Activated CD8-positive, alpha-beta memory T cell treated with anti-CD3 and anti-CD28 coated beads for 4 hours (primary cell): ENCODE data around the gene NEMP1.
"Not testable (repeated sequence)": the region's sequence is repeated elsewhere in the genome, so short reads cannot be mapped to it uniquely, and the experiment has no call there.

Experiments used
- DNase-seq, 2 donors: peaks; one replicate each; pipeline ENCODE4 v3.0.0-alpha.2; 2020; ENCODE audit warnings: low read depth in 2 of 2

The NEMP1 gene

DNA sequence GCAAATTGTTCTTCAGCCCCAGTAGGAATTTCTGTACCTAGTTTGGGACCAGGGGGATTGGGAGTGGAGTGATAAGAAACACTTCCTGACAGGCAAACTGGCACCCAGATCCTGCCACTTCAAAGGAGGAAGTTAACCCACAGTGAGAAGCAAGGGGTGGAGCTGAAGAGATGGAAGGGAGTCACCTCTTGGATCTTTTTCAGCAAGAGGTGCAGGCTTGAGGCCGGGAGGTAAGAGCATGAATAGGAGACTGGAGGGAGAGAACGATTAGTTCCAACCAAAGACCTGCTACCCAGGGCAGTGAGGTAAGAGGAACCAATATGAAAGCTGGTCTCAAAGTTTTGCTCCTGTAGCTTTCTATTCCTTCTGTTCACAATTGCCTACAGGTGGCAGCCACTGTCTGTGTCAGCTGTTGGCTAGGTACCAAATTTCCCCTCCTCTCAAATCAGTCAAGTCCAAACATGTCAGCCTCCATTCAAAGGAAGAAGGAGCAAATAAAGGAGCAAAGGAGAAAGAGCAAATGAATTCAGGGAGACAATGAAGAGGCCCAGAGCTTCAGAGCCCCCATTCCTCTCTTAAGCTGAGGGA, 47.4 kb downstream of the NEMP1 start:
- DNase-seq = no peak

DNA sequence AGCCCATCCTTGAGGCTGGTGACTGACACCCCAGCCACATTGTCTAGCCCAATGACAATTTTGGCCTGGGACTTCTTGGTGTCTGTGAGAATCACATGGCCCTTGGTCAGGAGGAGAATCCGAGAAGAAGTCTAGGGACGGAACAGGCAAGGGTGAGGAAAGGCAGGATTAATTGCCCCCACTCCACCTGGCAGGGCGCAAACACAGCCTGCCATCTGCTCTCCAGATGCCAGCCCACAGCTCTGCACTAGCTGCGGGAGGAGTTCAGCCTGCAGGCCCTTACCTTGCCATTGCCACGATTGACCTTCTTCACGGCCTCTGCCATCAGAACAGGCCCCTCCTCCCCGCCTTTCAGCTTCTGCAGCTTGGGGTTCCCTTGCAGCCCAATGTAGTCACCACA, 49.1 kb downstream of the NEMP1 start:
- DNase-seq = no peak

DNA sequence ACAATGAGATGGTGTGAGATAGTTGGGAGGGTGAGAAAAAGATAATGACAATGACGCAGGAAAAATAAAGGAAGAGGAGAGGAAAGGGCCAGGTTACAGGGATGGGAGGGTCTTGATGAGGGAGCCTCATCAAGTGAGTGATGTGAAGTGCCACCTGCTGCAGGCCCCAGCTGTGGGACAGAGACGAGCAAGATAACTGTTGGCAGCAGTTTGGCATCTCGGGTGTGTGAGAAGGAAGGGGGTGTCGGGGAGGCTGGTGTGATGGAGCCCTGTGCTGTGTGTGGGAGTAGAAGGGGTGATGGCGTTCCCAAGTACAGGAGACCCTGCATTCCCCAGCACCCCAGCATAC, 50.8 kb downstream of the NEMP1 start:
- no peak for DNase-seq

DNA sequence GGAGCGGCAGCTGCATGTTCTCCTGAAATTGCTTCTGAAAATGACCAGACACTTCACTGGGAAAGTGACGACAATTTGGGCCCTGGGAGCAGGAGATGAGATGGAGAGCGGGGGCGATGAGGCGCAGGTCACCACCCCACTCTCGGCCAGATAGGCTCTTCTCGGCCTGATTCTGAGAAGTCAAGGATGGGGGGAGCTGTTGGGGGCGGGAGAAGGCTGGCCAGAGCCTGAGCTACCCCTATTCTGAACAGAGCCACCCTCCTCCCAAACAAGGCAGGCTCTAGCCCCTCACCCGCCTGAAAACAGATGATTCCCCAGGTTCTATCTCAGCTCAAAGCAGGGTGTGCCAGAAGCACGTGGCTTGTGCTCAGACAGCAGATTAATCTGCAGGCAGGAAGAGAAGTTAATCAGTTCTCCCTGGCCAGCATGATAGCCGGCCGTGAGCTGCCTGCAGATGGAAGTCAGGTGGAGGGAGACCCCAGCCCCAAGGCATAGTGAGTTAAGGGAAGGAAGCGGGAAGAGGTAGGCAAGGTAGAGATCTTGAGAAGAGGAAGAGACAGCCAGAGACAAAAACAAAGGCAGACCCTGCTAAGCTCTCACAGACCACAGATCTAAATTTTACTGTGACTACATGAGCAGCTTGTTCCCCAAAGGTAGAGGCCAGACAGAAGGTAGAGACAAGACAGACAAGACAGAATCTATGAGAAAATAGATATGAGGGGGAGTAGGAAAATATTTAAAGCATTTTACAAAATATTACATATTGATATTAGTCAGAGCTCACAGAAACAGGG, 51.4 kb downstream of the NEMP1 start:
- DNase-seq = no peak

DNA sequence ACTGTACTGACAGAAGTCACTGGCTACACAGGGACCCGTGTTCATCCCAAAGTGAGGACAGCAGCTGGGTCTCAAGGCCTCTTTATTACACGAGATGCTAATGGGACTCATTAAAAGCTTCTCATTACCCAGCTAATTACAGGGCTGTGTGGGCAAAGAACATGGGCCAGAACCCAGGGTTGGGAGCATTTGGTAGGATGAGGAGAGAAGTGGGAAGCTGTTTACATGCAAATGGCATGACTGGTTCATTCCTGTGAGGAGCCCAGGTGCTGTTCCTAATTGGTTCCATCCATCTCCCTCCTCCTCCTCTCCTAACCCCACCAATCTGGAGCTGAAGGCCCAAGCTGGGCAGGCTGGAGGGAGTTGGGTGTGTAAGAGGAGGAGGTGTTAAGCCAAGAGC, 53.4 kb downstream of the NEMP1 start:
- no peak for DNase-seq

DNA sequence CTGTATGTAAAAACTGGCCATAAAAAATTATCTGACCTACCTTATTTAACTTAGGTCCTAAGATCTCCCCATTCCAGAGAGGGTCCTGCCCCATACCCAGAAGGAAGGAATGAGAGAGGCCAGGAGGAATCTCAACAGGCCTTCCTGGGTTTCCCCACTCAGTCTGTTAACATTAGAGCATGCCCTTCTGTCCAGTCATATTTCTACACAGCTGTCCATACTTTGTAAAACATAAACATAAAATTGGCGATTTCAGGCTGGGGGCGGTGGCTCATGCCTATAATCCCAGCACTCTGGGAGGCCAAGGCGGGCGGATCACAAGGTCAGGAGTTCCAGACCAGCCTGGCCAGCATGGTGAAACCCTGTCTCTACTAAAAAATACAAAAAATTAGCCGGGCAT, 56.3 kb downstream of the NEMP1 start:
- DNase-seq = not testable (repeated sequence)

DNA sequence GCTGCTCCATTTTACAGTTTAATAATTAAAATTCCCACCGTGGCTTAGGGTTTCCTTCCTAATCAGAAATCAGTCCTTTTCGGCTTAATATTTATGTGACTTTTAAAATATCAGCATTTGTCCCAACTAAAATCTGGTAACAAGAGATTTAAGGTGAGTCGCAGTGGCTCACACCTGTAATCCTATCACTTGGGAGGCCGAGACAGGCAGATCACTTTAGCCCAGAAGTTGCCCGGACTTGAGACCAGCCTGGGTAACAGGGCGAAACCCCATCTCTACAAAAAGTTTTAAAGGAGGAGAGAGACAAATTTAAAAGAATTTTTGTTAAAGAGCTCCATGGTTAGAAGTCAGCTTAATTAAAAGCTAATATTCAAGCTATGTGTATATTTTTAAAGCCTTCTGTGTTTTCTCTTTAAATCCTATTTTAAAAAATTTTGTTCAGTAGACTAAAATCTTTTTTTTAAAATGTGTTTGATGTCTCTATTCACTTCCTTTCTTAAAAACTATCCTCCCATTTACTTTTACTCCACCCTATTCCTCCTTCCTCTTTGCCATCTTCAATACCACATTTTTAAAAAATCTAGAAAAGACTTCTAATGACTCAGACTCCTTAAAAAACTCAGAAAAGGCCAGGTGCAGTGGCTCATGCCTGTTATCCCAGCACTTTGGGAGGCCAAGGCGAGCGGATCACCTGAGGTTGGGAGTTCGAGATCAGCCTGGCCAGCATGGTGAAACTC, 58.4 kb downstream of the NEMP1 start:
- no peak for DNase-seq

DNA sequence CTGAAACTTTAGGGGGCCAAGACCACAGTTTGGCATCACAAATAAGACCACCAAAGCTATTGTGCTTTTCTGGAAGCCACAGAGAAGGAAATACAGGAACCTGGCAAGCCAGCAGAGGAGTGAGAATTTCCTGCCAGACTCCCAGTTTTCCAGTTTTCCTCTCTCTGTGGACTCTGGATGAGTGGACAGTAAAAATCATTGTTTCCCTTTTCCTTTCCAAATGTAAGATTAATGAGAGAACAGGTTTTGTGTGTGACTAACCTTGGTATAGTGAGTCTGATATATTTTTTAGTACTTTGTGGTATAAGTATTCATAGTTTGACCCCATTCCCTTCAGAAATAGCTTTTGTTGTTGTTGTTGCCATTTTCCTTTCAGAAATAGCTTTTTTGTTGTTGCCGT, 59.7 kb downstream of the NEMP1 start:
- no peak for DNase-seq

DNA sequence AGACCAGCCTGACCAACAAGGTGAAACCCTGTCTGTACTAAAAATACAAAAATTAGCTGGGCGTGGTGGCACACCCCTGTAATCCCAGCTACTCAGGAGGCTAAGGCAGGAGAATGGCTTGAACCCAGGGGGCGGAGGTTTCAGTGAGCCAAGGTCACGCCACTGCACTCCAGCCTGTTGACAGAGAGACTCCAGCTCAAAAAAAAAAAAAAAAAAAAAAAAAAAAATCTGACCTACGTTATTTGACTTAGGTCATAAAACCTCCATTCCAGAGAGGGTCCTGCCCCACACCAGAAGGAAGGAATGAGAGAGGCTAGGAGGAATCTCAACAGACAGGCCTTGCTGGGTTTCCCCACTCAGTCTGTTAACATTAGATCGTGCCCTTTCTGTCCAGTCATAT, 60.2 kb downstream of the NEMP1 start:
- DNase-seq = not testable (repeated sequence)

DNA sequence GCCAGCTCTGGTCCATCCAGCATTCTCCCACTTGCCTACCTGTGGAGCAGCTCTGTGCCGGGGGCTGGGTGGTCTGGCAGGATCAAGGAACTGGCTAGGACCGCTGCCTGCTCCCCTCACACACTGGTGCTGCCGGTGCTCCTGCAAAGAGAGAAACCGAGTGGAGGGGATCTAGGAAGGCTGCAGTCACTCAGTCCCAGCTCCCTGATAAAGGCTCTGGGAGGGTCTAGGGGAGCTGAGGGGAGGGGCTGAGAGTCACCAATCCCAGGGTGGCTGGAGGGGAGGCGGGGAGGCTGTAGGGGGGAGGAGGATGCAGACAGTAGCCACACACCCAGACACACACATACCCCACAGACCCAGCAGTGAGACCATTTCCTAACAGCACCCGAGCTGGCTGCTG, 62.2 kb downstream of the NEMP1 start, which contains the start of gene TAC3:
Gene TAC3, minus strand, starts transcription at position 182 of the 400 bp plus-strand sequence. CDS start 732 bp downstream, outside the sequence.
- DNase-seq = no peak

DNA sequence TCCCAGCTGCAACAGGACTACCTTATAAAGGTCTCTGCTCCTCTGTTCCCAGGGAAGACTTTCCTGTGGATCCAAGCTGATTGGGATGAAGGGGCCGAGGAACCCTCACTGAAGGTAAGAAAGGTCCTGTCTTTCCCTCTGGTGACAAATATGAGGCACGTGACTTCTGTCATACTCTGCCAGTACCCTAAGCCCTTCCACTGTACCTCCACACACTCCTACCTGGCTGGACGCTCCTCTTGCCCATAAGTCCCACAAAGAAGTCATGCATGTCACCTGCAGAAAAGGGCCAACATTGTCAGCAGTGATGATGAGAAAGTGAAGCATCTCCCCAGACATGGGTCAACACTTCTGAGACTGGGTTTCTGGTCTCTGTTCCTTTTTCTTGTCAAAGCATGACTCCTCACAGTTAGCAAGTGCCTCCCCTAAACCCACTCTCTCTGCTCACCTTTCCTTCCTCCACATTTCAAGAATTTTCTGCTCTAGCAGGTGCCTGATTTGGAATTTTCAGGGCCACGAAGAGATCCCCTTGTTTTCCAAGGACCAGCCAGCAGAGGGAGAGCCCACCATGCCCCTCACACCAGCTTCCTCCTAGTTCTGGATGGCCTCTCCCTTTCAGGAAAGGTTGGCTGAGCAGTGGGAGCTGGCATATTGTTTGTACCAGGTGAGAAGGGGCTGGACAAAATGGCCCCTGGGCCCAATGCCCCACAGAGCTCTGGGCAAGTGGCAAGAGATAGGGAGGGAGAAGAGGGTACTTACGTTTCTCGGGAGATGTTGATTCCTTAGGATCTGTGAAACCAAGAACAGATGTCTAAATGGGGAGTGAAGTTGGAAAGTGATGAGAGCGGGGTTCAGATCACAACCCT, 65.8 kb downstream of the NEMP1 start:
- DNase-seq = no peak

DNA sequence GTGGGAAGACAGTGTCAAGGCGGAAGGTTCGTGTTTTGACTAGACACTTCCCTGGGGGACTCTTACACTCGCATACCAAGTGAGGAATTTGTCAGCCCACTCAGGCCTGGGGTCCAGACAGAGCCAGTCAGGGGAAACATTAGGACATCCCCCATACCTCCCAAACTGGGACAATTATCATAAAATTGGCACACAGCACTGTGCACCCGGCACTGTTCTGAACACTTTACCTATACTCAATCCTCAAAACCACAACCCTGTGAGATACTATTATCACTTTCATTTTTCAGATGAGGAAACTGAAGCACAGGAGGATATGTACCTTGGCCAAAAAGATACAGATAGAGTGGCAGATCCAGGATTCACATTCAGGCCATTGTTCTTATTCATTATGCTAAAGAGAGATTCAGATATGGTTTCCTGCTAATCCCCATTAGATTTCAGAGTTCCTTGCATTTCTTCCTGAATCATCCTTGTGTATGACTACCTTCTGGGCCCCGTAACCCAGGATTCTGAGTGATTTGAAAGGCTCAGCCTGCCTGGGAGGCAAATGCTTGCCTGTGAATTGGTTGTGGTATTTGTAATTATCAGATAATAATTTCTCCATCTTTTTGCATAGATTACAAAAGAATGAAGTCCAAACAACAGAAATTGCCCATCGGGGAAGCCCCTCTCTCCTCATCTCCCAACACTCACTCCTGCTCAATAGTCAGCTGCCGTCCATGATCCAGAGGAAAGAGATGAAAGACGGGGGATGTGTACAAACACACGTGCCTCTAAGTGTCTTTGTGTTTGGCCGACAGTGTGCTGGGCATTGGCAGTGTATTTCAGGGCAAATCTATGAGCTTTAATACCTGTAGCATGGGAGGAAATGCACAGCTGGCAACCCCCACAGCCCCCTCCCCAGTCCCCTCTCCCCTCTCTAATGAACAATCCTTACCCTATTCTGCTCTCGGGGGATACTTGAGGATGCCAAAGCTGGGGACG, 66.9 kb downstream of the NEMP1 start:
- DNase-seq = no peak

DNA sequence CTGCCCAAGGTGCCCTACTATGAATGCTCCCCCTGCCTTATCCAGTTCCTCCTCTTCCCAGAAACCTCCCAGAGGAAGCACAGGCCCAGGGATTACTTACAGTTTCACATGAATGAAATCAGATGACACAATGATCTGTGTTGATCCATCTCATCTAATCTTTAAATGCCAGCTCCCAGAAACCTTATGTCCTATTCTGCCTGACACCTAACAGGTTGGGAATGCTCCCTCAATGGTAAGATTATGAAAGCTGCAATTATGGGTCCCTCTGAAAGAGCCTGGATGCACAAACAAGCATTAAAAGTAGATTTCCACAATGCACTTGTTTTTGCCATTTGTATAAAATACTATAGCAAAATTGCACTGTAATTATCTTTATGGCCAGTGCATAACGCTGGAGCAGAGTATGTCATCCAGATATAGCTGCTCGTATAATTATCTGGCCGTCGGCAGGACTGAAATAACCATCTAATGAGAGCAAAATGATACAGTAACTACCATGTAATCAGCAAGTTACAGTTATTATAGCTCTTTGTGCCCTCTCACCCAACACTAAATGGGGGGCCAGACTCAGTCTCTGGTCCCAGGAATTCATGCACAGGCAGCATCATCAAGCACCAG, 67.9 kb downstream of the NEMP1 start:
- no peak for DNase-seq

DNA sequence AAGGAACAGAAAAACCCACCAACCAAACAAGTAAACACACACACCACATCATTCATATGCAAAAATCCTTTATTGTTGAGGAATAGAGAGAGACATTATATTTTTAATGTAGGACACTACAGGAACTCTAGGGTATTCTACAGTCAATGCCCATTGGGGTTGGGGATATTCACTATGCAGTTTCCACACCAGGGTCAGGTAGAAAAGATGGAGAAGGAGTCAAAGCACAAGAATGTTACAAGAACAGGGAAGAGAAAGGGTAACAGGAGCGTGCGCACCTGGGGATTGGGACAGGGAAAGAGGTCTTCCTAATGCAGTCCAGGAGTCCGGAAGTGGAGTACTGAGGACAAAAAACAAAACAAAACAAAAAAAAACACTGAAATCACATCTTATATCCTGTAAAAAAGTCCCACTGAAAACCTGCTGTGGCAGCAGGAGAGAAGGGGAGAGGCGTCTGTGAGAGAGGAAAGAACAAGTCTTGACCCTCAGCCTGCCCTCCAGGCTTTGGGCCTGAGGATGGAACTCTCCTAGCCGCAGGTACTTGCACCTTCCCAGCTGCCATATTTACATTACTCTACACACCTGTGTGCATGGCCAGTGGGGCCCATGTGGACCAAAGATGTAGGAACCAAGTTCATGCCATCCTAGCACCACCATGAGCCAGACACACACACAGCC, 68.5 kb downstream of the NEMP1 start:
- no peak for DNase-seq

DNA sequence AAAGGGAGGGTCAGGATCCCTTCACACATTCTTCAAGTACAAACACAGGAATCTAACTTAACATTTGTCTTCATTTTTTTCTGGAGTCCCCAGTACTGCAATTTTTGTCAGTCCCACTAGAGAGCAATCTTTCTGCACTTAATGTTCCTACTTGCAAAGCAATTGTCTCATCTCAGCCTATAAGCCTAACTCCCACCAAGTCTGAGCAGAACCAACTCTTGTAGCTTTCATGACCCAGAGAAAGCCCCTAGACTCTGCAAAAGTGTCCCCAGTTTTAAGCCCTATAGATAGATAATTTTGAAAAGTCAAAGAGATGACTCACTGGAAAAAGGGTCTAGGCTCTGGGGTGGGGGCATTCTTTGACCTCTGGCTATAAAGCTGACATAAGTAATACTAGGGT, 70.4 kb downstream of the NEMP1 start:
- DNase-seq = no peak

DNA sequence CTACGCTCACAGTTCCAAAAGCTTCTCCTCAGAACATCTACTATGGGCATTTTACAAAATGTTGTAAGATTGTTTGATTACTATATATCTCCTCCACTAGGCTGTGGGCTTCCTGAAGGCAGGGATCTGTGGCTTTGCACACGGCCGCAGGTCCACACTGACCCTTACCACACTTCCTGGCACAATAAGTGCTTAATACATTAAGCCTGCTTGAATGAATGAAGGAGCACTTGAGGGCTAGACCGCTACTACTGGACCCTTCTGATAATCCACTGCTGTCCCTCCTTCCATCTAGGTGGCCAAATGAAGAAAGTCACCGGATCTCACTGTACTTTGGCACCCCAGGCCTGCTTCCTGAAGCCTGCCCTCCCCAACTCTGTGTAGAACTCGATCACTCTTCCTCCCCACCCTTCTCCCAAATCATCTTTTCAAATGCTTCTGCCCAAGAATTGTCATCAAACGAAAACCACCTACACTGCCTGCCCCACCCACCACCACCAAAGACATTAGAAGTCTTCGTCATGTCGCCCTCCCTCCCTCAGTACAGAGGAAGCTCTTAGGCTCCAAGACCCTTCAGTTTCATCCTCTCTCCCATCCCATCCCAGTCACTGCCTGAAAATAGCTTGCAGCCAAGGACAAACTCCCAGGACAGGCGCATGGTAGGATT, 71.6 kb downstream of the NEMP1 start:
- no peak for DNase-seq

DNA sequence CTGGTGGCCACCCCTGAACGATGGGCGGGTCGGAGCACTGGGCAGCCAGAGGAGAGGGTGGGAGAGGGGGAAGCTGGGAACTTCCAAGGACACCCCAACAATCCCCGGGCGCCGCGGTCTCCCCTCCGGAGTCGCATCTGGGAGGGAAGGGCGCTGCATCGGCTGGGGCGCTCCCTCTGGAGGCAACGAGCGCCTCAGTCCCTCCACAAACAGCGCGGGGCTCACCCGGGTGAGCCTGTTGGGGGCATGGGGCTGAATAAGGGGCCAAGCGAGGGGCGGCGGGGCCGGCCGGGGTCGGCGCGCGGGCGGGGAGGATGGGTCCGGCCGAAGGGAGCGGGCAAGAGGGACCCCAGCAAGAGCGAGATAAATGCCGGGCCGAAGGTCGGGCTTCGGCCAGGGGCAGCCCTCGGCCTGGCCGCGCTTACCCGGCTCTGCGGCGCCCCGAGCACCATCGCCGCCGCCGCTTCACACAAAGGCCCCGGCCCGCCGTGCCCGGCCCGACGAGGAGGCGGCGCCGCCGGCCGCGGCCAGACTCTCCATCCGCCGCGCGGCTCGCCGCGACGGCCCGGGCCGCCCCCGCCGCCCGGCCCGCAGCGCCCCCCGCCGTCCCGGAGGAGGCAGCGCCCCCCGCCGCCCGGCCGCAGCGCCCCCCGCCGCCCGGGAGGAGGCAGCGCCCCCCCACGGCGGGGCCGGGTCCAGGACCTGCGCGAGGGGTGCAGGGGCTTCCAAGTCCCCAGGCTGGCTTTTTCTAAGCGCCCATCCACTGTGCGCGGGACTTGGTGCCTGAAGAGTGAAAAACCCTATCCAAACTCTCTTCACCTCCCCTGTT, 72.4 kb downstream of the NEMP1 start, which contains the start of gene ZBTB39:
Gene ZBTB39, minus strand, starts transcription at position 567 of the 829 bp plus-strand sequence. CDS start 1,629 bp downstream, outside the sequence.
- DNase-seq = peak; percentile 23 to 30
